GM19372 (cell line): Measurements from ENCODE around the gene OAS2.
A peak's percentile ranks its signal among the peaks of the same experiment; 100 is the strongest.

ENCODE experiments used
- ATAC-seq: cut with Tn5 transposase; IDR thresholded peaks from one replicate; pipeline ENCODE4 v1.9.1; 2021; ENCODE audit warnings: mild to moderate bottlenecking, low read depth, moderate library complexity; ENCODE audit not compliant: unreplicated experiment

OAS2 gene, protein sequence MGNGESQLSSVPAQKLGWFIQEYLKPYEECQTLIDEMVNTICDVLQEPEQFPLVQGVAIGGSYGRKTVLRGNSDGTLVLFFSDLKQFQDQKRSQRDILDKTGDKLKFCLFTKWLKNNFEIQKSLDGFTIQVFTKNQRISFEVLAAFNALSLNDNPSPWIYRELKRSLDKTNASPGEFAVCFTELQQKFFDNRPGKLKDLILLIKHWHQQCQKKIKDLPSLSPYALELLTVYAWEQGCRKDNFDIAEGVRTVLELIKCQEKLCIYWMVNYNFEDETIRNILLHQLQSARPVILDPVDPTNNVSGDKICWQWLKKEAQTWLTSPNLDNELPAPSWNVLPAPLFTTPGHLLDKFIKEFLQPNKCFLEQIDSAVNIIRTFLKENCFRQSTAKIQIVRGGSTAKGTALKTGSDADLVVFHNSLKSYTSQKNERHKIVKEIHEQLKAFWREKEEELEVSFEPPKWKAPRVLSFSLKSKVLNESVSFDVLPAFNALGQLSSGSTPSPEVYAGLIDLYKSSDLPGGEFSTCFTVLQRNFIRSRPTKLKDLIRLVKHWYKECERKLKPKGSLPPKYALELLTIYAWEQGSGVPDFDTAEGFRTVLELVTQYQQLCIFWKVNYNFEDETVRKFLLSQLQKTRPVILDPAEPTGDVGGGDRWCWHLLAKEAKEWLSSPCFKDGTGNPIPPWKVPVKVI

DNA sequence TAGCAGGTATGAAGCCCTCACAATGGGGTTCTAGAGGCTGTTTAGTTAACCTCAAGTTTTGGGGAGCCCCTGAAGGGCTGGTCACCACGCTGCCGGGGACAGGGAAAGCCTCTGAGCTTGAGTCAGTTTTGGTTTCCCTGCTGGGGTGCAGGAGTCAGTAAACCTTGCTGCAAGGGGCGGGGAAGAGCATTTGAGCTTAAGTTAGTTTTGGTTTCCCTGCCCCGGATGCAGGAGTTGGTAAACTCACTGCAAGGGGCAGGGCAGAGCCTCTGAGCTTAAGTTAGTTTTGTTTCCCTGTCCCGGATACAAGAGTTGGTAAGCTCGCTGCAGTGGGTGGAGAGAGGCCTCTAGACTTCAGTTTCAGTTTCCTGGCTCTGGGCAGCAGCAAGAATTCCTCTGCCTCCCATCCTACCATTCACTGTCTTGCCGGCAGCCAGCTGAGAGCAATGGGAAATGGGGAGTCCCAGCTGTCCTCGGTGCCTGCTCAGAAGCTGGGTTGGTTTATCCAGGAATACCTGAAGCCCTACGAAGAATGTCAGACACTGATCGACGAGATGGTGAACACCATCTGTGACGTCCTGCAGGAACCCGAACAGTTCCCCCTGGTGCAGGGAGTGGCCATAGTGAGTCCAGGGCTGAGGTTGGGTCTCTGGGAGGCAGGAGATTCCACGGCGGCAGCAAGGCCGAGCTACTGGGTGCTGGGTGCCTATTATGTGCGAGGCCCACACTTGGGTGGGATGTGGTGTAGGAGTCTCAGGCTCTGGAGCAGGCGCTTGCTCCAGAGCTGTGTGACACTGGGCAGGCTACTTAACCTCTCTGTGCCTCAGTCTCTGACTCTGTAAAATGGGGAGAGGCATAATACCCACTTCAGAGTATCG is at the start of gene OAS2:
OAS2 (plus strand) TSS at position 357 of the 878 bp plus-strand sequence; CDS start at position 447, 90 bp downstream.
- ATAC-seq: peak; percentile 82

DNA sequence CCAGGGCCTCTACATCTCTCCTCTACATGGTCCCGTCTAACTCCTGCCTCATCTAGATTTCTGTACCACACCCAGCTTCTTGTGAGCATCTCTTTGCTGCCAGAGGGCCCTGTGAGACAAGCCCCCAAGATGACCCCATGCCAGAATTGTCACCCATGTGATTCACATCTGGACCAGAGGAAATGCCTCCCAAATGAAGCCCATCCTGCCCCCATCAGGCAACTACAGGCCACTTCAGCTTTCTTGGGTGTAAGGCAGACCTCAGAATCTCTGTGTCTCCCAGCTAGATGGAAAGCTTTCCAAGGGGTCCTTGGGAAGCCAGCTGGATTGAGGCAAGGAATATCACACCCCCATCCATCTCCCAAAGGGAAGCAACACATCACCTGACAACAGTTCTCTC is 49.3 kb upstream of the OAS2 start:
- no peak for ATAC-seq

DNA sequence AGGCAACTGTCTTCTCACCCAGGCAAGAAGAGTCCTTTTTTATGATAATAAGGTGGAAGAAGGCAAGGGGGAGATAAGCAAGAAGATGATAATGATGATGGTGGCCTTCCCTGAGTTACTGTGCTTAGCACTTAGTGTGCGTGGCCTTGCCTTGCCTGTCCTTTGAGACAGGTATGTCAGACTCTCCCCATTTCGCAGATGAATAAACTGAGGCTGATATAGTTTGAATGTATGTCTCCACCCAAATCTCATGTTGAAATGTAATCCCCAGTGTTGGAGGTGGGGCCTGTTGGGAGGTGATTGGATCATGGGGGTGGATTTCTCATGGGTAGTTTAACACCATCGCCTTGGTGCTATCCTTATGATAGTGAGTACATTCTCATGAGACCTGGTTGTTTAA is 48.6 kb upstream of the OAS2 start:
- no peak for ATAC-seq

DNA sequence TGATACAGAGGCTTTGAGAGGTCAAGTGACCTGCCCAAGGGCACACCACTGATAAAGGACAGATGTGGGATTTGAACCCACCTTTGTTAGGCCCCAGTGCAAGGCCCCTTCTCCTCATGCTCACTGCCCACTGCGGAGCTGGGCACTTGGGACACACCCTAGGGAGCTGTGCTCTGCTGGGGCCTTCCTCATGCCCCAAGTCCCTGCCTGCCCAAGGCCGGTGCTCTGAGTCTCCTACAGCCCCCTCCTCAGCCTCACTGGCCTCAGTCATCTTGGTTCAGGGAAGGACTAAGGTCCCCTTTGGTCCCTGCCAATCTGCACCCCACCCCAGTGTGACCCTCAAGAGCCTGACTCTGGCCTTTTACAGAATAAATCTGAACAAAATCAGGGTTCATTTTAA is 48.0 kb upstream of the OAS2 start:
- no peak for ATAC-seq

DNA sequence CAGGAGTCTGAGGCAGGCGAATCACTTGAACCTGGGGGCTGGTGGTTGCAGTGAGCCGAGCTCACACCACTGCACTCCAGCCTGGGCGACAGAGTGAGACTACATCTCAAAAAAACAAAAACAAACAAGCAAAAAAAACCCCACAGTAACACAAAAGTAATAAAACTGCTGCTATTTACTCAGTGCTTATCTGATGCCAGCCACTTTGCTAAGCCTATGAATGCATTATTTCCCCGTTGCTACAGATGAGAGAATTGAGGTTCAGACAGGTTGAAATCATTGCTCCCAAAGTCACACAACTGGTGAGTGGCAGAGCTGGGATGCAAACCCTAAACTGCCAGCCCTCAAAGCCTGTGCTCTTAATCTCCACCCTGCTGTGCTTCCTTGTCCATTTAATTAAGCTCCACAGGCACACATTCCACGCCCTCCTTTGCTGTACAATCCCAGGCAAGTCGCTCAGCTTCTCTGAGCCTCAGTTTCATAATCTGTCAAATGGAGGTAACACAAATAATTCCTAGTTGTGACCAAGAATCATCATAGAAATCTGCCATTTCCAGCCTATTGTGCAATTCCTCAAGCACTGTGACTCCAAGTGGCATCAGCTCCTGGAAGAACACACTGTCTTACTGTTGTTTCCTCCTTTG is 45.7 kb upstream of the OAS2 start:
- no peak for ATAC-seq

DNA sequence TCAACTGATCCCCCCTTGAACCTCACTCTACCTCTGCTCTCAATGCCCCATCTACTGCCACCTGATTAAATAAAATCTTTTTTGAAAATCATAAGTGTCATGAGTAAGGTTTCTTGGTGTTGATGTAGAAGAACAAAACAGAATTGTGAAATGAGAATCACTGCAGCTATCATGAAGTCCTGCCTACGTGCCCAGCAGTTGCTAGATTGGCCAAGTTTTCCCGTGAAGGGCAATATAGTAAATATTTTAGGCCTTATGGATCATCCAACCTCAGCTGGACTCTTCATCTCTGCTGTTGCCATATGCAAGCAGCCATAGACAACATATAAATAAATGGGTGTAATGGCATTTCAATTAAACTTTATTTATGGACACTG is 45.2 kb upstream of the OAS2 start:
- ATAC-seq: no peak

DNA sequence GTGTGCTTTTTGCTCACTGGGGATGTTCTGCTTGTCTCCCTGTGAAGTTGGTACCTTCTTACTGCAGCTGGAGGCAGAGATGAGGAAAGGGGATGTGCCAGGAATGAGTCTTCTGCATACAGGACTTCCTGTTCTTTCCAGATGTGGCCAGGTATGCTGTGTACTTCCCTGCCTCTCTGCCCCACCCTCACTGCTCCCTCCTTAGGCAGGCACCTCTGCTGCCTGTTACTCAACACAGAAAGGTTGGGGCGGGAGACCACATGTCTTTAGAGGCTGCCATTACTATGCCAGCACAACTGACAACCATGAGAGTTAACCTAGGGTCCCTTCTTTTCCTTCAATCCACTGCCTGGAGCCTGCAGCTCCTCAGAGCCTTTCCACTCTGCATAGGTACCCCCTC is 42.1 kb upstream of the OAS2 start:
- no peak for ATAC-seq

DNA sequence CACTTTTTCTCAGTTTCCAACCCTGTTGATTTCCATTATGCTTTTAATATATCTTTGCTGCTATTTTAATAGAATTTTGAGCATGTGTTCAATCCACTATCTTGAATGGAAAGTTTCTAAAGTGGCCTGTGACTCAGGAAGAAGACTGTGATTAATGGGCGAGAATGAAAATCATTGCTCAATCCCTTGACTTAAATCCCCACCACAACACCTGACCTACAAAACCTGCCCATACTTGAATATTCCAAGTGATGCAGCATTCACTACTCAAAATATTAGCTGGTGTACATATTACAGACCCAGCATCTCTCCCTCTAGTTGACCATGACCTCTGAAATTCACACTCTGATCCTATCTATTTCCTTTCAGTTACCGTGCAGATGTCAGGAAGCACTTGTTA is 41.4 kb upstream of the OAS2 start:
- no peak for ATAC-seq

DNA sequence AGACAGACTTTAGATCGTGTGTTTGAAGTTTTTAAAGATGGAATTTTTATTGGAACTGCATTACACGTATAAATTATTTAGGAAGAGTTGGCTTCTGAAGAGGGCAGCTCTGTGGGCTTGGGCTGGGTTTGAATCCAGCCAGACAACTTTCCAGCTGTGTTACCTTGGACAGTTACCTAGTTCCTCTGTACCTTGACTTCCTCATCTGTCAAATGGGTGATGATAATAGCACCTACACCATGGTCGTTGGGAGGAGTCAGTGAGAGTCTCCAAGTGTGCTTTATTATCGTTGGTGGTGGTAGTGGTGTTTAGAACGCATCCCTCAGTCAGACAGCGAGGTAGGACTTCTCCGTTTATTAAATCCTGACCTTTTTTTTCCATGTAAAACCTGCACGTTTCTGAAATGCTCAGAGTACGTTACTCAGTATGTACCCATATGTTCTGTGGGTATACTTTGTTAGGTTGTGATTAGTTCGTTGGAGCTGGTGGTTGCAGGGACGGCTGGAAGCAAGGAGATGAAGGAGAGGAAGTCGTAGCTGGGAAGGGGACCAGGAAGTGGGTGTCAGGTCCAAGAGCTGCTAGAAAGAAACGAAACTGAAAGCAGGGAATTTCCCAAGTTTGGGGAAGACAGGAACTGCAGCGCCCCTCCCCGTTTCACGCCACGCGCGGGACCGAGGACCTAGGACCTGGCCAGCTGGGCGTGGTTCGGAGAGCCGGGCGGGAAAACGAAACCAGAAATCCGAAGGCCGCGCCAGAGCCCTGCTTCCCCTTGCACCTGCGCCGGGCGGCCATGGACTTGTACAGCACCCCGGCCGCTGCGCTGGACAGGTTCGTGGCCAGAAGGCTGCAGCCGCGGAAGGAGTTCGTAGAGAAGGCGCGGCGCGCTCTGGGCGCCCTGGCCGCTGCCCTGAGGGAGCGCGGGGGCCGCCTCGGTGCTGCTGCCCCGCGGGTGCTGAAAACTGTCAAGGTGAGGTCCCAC is 40.3 kb upstream of the OAS2 start, which contains the start of gene OAS3:
OAS3 (plus strand) TSS at position 734 of the 979 bp plus-strand sequence; CDS start at position 791, 57 bp downstream.
- peak; percentile 42 for ATAC-seq

DNA sequence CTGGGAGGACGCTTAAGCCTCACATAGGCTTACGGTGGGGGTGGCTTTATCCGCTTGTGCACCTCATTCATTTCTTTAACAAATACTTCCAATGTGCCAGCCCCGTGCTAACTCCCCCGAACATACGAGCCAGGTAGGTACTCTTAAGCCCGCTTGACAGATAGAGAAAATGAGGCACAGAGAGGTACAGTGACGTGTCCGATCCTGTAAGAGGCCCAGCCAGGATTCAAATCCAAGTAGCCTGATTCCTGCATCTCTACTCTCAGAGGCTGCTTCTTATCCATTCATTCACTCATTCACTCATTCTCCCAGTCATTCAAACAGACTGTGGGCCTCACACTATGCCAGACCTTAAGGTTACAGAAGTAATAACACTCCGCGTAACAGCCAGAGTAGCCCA is 39.6 kb upstream of the OAS2 start:
- ATAC-seq: peak; percentile 7

DNA sequence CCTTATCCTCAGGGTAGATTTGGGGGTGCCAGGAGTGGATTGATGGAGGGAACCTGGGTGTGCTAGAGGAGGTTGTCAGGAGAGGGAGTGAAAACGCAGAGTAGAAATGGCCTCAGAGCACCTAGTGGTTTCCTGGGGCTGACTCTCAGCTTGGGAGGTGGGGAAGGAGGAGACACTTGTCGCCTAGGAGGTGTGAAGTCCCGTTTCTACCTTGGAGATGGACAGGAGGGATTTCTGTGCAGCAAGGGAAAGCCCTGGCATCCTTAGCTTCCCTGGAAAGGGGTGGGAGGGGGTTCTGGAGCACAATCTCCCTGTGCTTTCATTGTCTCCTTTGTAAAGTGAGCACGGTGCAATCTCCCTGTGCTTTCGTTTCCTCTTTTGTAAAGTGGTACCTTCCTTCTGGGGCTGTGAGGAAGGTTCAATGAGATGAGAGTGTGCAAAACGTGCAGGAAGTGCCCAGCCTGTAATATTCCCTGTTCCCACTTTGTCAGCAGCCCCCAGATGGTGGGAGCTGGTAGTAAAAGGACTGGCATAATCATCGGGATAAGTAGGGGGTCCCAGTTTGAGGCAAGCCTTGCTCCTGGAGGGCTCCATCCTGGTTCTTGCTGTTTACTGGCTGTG is 38.4 kb upstream of the OAS2 start:
- ATAC-seq: peak; percentile 56

DNA sequence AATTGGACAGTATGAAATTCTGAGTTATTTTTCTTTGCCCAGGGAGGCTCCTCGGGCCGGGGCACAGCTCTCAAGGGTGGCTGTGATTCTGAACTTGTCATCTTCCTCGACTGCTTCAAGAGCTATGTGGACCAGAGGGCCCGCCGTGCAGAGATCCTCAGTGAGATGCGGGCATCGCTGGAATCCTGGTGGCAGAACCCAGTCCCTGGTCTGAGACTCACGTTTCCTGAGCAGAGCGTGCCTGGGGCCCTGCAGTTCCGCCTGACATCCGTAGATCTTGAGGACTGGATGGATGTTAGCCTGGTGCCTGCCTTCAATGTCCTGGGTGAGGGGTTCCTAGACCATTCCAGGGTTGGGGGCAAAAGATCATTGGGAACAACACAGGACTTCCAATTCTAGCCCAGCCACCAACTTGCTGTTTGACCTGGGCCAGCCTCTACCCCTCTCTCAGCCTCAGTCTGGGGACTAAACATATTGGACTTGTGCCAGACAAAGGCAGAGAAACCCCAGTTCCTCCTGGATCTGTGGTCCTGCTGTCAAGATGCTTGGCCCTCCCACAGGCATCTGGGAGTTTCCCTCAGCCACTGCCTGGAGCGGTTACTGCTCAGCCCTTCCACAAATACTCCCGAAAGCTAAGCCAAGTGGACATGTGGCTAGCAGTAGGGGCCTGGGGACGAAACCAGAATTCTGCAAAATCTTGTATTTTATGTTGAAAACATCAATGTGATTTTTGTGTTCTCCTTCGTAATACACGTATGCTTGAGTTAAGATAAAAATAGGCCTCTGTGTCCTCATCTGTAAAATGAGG is 36.6 kb upstream of the OAS2 start:
- ATAC-seq: no peak

DNA sequence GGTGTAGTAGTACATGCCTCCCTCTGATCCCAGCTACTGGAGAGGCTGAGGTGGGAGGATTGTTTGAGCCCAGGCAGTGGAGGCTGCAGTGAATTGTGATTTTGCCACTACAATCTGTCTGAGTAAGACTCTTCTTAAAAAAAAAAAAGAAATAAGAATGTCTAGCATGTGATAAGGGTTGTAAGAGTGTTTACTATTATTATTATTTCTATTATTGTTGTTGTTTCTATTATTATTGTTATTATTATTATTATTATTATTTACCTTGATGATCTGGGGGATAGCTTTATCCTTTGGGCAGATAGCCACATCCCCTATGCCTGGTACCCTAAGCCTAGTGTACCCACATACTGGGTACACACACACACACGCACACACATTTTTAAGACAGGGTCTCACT is 35.7 kb upstream of the OAS2 start:
- no peak for ATAC-seq

DNA sequence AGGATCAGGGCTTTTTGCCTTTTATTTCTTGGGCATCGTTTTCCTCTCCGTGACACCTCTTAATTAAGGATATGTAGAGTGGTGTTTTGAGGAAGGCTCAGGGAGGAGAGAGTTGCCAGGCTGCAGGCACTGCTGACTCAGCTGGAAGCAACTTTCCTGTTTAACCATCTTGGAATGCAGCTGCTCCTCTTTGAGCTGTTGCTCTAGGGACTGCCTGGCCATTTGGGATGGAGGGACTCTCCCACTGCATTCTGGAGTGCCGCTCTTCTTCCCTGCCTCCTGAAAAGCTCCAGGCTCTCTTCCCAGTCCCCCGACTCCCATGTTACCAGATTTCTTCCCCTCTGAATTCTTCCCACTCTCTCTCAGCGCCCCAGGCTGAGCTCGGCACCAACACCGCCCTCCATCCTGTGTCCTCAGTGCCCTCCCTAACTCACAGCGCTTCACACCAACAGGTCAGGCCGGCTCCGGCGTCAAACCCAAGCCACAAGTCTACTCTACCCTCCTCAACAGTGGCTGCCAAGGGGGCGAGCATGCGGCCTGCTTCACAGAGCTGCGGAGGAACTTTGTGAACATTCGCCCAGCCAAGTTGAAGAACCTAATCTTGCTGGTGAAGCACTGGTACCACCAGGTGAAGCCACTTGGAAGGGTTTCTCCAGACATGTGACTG is 34.2 kb upstream of the OAS2 start:
- no peak for ATAC-seq

DNA sequence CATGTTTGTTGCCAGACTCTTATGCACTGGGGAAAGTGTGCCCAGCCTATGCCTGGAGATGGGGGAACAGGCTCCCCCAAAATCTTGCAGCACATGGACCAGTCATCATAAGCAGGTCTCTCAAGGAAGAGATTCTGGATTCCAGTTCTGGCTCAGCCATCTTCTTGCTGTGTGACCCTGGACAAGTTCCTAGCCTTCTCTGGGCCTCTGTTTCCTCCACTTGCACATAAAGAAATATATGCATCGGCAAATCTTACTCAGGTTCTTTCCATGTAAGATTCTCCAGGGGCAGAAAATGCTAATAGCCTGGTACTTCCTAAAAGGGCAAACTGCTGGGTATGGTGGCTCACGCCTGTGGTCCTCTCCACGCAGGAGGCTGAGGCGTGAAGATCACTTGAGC is 32.8 kb upstream of the OAS2 start:
- ATAC-seq: no peak

DNA sequence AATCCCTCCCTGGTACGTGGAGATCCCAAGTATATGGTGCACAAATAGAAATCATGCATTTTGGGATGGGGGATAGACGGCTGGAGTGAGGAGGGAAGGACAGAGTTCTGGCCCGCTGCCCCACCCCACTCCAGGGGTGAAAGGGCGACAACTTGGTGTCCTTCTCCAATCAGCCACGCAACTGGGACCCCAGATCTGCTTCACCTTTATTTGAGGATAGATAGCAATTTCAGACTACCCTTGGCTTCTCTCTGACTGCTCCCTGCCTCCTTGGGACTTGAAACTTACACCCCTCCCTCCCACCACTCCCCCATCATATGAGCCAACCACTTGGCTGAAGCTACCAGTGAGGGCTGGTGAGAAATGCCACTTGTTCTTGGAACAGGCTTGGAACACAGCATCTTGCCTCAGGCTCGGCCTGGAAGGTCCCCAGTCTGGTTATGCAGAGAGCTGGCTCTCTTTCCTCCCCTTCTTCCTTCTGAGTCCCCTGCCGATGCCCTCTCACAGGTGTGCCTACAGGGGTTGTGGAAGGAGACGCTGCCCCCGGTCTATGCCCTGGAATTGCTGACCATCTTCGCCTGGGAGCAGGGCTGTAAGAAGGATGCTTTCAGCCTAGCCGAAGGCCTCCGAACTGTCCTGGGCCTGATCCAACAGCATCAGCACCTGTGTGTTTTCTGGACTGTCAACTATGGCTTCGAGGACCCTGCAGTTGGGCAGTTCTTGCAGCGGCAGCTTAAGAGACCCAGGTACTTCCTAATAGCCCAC is 31.9 kb upstream of the OAS2 start:
- no peak for ATAC-seq

DNA sequence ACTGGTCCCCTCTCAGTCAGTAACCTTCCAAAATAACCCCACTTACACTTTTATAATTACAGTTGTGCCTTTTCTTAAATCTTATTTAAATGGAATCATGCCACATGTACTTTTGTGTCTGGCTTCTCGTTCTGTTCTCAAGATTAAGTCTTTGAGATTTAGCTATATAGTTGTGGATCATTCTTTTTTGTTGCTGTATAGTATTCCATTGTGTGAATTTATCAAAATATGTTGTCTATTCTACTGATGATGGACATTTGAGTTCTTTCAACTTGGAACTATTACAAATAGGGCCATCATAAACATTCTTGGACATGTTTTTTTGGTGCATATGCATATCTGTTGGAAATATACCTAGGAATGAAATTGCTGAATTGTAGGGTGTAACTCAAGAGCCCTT is 31.0 kb upstream of the OAS2 start:
- ATAC-seq: no peak
